Activated CD8-positive, alpha-beta memory T cell treated with anti-CD3 and anti-CD28 coated beads, Interleukin-2, amount 50 U/mL, for 24 hours (primary cell): Measurements from ENCODE around the gene SPTY2D1.
A peak's percentile ranks its signal among the peaks of the same experiment; 100 is the strongest.
"Not testable (repeated sequence)": the region's sequence is repeated elsewhere in the genome, so short reads cannot be mapped to it uniquely, and the experiment has no call there.

Experiments used
- DNase-seq: peaks from one replicate; pipeline ENCODE4 v3.0.0-alpha.2; 2020; ENCODE audit errors: extremely low read depth

The SPTY2D1 gene

DNA sequence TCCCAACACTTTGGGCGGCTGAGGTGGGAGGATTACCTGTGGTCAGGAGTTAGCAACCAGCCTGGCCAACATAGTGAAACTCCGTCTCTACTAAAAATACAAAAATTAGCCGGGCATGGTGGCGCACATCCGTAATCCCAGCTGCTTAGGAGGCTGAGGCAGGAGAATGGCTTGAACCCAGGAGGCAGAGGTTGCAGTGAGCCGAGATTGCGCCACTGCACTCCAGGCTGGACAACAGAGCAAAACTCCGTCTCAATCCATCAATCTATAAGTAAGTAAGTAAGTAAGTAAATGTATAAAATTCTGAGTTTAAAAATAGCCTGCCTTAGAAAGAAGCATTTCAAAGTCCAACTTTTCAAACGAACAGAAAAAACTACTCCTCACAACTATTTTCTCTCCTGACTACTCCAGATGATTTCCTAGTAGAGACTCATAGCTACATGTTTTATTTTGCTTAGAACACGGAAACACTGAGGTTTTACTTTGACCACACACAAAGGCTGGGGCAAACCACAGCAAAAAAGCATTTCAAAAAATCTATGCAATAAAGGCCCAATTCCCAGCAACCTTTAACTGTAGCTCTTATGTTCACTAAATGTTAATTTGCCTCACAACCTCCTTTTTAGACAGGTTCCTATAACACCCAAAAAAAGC, 16.3 kb downstream of the SPTY2D1 start:
- no peak for DNase-seq

GRCh38 chr11:18615628-18616392, 18.3 kb downstream of the SPTY2D1 start:
- no peak for DNase-seq

DNA sequence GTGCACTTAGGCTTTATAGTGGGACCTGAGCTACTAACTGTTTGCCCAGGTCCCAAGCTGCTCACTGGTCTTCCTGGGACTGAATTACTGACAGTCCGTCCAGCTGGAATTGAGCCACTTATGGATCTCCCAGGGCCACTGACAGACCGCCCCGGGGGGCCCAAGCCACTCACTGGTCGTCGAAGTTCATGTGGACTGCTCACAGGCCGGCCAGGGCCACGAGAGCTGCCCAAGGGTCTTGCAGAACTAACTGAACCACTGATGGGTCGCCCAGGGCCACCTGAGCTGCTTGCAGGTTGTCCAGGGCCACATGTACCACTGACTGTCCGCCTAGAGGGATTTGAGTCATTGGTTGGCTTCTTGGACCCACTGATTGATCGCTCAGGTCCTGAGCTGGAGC, 19.5 kb downstream of the SPTY2D1 start:
- DNase-seq = no peak

- no peak for DNase-seq
Observed at GRCh38 chr11:18612394-18612793, 21.7 kb downstream of the SPTY2D1 start.

- DNase-seq = no peak
Observed at GRCh38 chr11:18611196-18611595, 22.9 kb downstream of the SPTY2D1 start.

DNA sequence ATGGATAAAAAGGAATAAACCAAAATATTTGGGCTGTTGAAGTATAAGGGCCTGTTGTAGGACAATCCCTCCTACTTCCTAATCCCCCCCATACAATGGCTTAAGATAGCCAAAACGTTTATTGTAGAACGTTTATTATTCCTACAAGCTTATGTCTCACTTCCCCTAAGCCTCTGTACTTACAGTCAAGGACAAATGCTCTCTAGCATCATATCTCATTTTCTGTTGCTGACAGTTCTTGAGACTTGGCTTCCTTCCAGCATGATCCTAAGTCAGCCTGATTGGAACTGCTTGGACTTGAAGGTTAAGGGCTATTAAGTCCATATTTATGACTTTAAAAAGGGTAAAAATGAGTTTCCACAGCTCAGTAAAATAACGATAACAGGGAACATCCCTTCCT, 25.8 kb downstream of the SPTY2D1 start:
- no peak for DNase-seq

- no peak for DNase-seq
Observed at GRCh38 chr11:18600915-18601569, 33.1 kb downstream of the SPTY2D1 start.

DNA sequence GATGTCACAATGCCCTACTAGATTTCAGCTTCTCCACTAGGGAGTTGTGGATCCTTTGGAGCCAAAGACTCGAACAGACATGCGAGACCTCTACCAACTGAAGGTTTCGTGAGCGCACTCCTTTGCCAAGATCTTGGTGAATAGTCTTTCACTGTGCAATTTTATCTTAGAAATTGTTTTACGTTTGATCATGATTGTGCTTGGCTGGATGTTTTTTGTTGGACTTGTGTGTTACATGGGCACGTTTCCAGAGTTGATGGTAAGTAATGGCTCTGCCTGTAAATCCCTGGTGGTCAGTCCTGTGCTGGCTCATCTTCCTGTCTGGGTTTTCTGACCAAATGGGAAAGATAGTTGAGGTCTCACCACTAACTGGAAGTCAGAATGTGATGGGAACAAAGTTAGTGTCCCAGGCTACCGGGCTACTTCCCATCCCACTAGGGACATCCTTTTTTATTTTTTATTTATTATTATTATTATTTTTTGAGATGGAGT, 34.4 kb downstream of the SPTY2D1 start, which contains the start of gene MISFA:
Gene MISFA, plus strand, starts transcription at position 51 of the 492 bp plus-strand sequence. Its CDS starts 140 bp downstream, at position 191.
- no peak for DNase-seq

DNA sequence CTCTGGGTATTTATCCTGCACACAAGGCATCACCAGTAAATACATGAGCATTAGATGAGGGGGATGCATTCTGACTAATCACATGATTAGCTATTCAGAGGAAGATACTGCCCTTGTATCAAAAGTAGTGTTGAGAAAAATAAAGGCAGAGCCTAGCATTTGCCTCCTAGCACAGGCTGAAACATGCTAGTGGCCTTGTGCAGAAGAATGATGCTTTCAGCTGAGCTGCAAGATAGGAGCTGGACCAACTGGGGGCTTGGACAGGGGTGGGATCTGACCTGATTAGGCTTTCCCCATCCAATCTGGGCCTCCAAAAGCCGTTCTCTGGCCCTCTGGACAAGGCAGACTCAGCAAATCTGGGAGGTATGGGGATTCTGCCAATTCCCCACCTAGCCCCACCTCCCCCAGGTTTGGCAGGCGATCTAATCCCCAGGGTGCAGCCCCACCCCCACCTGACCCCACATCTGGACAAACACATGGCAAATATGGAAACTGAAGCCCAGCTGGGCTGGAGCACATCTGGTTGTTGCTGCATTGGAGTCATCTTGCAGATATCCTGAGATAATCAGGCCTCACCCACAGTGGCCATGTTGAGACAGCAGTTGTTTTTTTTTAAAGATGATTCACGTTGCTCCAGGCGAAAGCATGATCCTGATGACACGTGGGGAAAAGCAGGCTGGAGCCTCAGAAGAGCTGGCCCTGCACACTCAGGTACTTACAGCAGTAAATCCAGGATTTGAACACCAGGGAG, 39.0 kb downstream of the SPTY2D1 start:
- DNase-seq = no peak

- DNase-seq = not testable (repeated sequence)
Observed at GRCh38 chr11:18594088-18594487, 40.1 kb downstream of the SPTY2D1 start.

DNA sequence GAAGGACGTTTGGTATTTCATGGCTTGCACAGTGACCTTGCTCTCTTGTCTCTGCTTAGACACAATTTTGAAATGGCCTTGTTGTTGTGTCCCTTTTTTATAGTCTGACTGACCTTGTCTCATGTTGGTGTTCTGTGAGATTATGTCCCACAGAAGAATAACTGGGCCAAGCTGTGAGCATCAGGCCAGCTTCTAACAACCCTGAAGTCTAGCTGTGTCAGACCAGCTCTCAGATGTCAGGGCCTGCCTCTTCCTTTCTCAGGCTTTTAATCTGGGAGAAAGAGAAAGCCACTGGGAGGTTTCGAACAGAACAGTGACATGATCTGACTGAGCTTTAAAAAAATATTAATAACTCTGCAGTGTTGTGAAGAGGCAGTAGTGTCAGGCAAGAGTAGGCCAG, 43.6 kb downstream of the SPTY2D1 start:
- DNase-seq = no peak

GRCh38 chr11:18588297-18589252, 45.6 kb downstream of the SPTY2D1 start, which contains the start of gene UEVLD:
Gene UEVLD, minus strand, starts transcription at chr11:18588734. Its CDS starts 80 bp downstream, at chr11:18588654.
- DNase-seq = peak; percentile 31

DNA sequence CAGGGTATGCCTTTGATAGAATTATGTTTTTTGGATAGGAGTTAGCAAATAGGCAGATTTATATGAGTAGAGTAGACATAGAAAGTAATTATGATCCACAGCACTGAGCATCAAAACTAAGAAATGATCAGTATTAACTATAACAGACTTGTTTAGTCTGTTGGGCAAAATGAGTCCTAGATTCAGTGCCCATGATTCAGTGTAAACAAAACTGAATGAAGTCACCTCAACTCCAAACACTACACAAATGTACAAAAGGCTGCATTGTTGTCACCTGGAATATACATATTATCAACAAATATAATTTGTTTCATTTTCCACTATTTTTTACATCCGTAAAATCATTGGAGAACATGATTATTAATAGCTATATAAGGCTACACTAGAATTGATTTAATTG, 52.3 kb downstream of the SPTY2D1 start:
- DNase-seq = no peak

DNA sequence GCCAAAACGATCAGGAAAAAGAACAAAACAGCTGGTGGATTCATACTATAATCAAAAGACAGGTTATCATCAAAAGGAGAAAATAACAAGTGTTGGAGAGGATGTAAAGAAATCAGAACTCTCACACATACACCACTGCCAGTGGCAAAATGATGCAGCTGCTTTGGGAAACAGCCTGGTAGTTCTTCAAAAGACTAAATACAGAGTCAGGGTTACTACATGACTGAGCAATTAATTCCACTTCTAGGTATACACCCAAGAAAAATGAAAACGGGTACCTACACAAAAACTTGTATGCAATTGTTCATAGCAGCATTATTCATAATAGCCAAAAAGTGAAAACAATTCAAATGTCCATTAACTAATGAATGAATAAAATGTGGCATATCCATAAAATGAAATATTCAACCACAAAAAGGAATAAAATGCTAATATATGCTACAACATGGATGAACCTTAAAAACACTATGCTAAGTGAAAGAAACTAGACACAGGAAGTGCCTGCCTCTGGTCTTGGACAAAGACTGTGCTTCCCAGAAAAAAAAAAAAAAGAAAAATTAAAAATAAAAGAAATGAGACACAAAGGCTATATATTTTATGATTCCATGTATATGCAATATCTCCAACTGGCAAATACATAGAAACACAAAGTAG, 53.9 kb downstream of the SPTY2D1 start:
- no peak for DNase-seq

DNA sequence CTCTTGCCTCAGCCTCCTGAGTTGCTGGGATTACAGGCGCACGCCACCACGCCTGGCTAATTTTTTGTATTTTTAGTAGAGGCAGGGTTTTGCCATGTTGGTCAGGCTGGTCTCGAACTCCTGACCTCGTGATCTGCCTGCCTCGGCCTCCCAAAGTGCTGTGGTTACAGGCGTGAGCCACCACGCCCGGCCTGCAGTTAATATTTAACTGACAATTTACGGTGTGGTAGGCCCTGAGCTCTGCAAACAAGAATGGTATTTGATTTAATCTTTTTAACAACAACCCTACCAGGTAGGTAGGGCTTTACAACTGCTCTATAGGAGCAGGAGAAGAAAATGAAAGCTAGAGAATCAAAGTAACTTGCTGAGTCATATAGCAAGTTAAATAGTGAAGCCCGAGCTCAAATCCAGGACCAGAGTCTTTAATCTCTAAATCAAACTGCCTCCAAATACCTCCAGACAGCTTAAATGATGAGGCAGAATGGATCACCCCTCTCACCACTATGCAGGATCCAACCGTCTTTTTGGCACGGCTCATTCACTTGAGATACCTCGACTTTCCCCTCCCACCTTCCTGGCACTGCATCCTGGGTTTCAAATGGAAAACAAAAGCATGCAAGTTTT, 55.1 kb downstream of the SPTY2D1 start:
- DNase-seq = no peak

- no peak for DNase-seq
Observed at GRCh38 chr11:18575361-18575760, 58.8 kb downstream of the SPTY2D1 start.

GRCh38 chr11:18567081-18567480, 67.1 kb downstream of the SPTY2D1 start:
- no peak for DNase-seq

DNA sequence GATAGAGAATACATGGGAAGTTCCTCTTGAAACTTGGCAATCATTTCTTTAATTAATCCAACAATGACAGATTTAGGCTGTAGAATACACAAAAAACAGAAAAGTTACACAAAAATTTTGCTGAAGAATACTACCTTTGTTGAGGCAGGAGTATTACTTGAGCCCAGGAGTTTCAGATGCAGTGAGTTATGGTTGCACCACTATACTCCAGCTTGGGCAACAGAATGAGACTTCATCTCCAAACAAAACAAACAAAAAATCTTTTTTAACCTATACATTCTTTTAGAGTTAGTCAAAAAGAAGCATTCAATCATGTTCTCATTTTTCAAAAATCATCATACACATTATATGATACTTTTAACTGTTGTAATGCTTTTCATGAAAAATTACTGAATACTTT, 67.7 kb downstream of the SPTY2D1 start:
- DNase-seq = no peak

GRCh38 chr11:18564149-18564548, 70.0 kb downstream of the SPTY2D1 start:
- DNase-seq = no peak
